ENCODE data around the gene ZBTB20. TPM values are rescaled to one million over a fixed set of nuclear protein-coding genes. Genes with fewer than 3 reads are reported as not detected.

The ZBTB20 gene
- total and polyA plus RNA-seq, 12 donors, result 0.57 to 105 (median 86.8) TPM

- H3K4me3 ChIP-seq, result no peak overlapping the region
- H3K27me3 ChIP-seq, result no peaks in the 10 kb centered on the region
- peaks cover 0 to 41% (median 26%) of the 10 kb centered on the region in 9 donors for H3K4me1 ChIP-seq
- ATAC-seq (no peak), DNase-seq (no peak)
- H3K36me3 ChIP-seq, result no peaks in the 10 kb centered on the region
- intact Hi-C loops (cut with DNase I), result no loop called here
- H3K9me3 ChIP-seq, result no peaks in the 10 kb centered on the region
- WGBS, 2 donors, result 88 to 98% methylated on average over 1 of the region's 1 CpG
- TF ChIP-seq, protein P1, sequence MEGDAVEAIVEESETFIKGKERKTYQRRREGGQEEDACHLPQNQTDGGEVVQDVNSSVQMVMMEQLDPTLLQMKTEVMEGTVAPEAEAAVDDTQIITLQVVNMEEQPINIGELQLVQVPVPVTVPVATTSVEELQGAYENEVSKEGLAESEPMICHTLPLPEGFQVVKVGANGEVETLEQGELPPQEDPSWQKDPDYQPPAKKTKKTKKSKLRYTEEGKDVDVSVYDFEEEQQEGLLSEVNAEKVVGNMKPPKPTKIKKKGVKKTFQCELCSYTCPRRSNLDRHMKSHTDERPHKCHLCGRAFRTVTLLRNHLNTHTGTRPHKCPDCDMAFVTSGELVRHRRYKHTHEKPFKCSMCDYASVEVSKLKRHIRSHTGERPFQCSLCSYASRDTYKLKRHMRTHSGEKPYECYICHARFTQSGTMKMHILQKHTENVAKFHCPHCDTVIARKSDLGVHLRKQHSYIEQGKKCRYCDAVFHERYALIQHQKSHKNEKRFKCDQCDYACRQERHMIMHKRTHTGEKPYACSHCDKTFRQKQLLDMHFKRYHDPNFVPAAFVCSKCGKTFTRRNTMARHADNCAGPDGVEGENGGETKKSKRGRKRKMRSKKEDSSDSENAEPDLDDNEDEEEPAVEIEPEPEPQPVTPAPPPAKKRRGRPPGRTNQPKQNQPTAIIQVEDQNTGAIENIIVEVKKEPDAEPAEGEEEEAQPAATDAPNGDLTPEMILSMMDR (IDR thresholded peaks at IDR 0.05), result no peak
- H3K27ac ChIP-seq, result no peak overlapping the region
Measured at GRCh38 chr3:114552527-114552812, 594.6 kb downstream of the ZBTB20 start.

DNA sequence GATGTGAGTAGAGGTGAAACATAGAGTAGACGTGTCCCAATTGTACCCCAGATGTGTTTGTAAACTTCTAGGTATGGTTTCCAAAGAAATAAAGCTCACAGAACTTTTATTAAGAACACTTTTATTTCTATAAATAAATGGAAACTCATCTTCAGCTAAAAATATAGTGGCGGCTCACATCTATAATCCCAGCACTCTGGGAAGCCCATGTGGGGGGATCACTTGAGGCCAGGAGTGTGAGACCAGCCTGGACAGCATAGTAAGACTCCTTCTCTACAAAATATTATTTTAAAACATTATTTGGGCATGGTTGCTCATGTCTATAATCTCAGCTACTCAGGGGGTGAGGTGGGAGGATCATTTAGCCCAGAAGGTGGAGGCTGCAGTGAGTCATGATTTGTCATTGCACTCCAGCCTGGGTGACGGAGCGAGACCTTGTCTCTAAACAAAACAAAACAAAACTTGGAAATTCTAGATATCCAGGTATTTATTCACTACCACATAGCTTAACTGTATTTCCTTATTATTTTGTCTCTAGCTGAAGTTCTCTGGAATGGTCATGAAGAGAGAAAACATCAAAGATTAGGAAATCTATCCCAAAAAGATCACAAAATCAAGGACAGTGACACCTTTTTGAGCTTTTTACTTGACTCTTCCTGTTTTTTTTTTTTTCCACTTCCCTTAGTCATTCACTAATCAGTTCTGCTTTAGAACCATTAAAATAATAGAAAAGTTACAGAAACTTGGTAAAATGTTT lies 595.1 kb downstream of the ZBTB20 start:
- H3K4me3 ChIP-seq, result no peak overlapping the region
- TF ChIP-seq, protein P1 (IDR thresholded peaks at IDR 0.05), result no peak
- no peak overlapping the region for H3K27ac ChIP-seq
- H3K9me3 ChIP-seq, result no peaks in the 10 kb centered on the region
- intact Hi-C loops (cut with DNase I), result no loop called here
- H3K4me1 ChIP-seq, result peaks cover 0 to 35% (median 22%) of the 10 kb centered on the region in 9 donors
- WGBS, 2 donors, result 88 to 89% methylated on average over 4 of the region's 4 CpGs
- ATAC-seq, result peak in 1 of 8 donors; percentile 51
- DNase-seq, result no peak
- no peaks in the 10 kb centered on the region for H3K36me3 ChIP-seq
- no peaks in the 10 kb centered on the region for H3K27me3 ChIP-seq

- Histone ChIP-seq H3K27ac (no peak overlapping the region), H3K36me3 (no peaks in the 10 kb centered on the region), H3K27me3 (no peaks in the 10 kb centered on the region), H3K4me1 (peaks cover 0 to 29% (median 15%) of the 10 kb centered on the region in 9 donors), H3K9me3 (no peaks in the 10 kb centered on the region), H3K4me3 (no peak overlapping the region)
- DNase-seq, result no peak
- TF ChIP-seq, protein P1 (IDR thresholded peaks at IDR 0.05), result no peak
- WGBS, 2 donors, result 90 to 98% methylated on average over 4 of the region's 4 CpGs
- no peak for ATAC-seq
- intact Hi-C loops (cut with DNase I), result no loop called here
Measured at GRCh38 chr3:114550165-114550564, 596.9 kb downstream of the ZBTB20 start.

- ATAC-seq, result no peak
- 97% methylated on average over 1 of the region's 1 CpG for WGBS, 2 donors
- Histone ChIP-seq H3K27ac (no peak overlapping the region), H3K4me1 (peaks cover 0 to 10% (median 0%) of the 10 kb centered on the region in 9 donors), H3K9me3 (no peaks in the 10 kb centered on the region), H3K36me3 (no peaks in the 10 kb centered on the region), H3K27me3 (no peaks in the 10 kb centered on the region), H3K4me3 (no peak overlapping the region)
- intact Hi-C loops (cut with DNase I), result no loop called here
- TF ChIP-seq, protein P1 (IDR thresholded peaks at IDR 0.05), result no peak
- no peak for DNase-seq
Measured at GRCh38 chr3:114545193-114545592, 601.9 kb downstream of the ZBTB20 start.

All from heart right ventricle (tissue), 16 donors.